HepG2 (cell line): Measurements from ENCODE around the gene ADAD2. TPM values are rescaled to one million over a fixed set of nuclear protein-coding genes. Genes with fewer than 3 reads are reported as not detected.

Experiments
- ATAC-seq: fragments of 200-7000 bp; cut with Tn5 transposase; 3 replicates; pipeline ENCODE4 v1.9.1; 2020; ENCODE audit warnings: mild to moderate bottlenecking, moderate library complexity
- BruUV-seq: library from RNA; stranded (reverse); fragments of 400-500 nt; replicated peaks from 2 replicates; lab custom pipeline; 2021; lab: Mats Ljungman, UMichigan
- CTCF ChIA-PET: fragments of 300-600 bp; formaldehyde crosslinking; extraction: SDS; loops from one replicate; lab custom pipeline; 2021; ENCODE audit warnings: low total read pairs, inconsistent platforms, low intra/inter-chr PET ratio; lab: Yijun Ruan, JAX
- POLR2A ChIA-PET: fragments of 350-600 bp; sonication (Branson Sonifier 250); formaldehyde crosslinking; loops from one replicate; lab custom pipeline; 2020; ENCODE audit warnings: antibody characterized with exemption, inconsistent platforms; lab: Yijun Ruan, JAX
- DNase-seq: peaks from one replicate; pipeline ENCODE4 v3.0.0-alpha.2; 2015; ENCODE audit warnings: low spot score
- FAIRE-seq: peaks from 3 replicates; lab custom pipeline; 2011; peaks lifted over from hg19 to GRCh38; lab: Jason Lieb, UNC
- H2AFZ ChIP-seq: one replicate; pipeline ENCODE4 v1.6.1; 2011; ENCODE audit warnings: low read length, inconsistent platforms
- H3K27ac ChIP-seq: fragments of 300-600 bp; 3 replicates; pipeline ENCODE4 v1.8.0; 2011; ENCODE audit warnings: mixed run types, mild to moderate bottlenecking, mixed read lengths, low read length, inconsistent platforms; ENCODE audit not compliant: insufficient read depth; ENCODE audit errors: extremely low read length
- H3K27me3 ChIP-seq, 2 experiments: fragments of 200-600 bp in 1 of 2; 2 replicates in 1 of 2; 3 replicates in 1 of 2; pipeline versions ENCODE4 v1.6.0 to v1.8.0; 2011; ENCODE audit warnings: low read length in 2 of 2, mild to moderate bottlenecking in 2 of 2, moderate library complexity in 2 of 2, inconsistent platforms in 1 of 2; ENCODE audit not compliant: insufficient read depth in 2 of 2, control insufficient read depth in 1 of 2
- H3K36me3 ChIP-seq, 2 experiments: fragments of 200-600 bp in 1 of 2; replicated peaks in 1 of 2; 2 replicates in 1 of 2; 3 replicates in 1 of 2; pipeline versions ENCODE4 v1.5.1 to v1.8.0; 2011; ENCODE audit warnings: low read length in 2 of 2, inconsistent platforms in 1 of 2; ENCODE audit not compliant: insufficient read depth in 2 of 2, control insufficient read depth in 1 of 2
- H3K4me1 ChIP-seq: 2 replicates; pipeline ENCODE4 v1.5.1; 2012; ENCODE audit warnings: low read length, inconsistent platforms; ENCODE audit not compliant: insufficient read depth
- H3K4me2 ChIP-seq: 2 replicates; pipeline ENCODE4 v1.6.0; 2011; ENCODE audit warnings: low read depth, low read length, inconsistent platforms
- H3K4me3 ChIP-seq, 3 experiments: fragments of 200-600 bp in 1 of 3; sonication (generic), shearing (Covaris generic) in 1 of 3; replicated peaks in 1 of 3; 2 replicates each; pipeline ENCODE4 v1.5.1; 2011 to 2016; ENCODE audit warnings: low read length in 3 of 3, inconsistent platforms in 2 of 3, low read depth in 2 of 3, mild to moderate bottlenecking in 2 of 3, control low read depth in 1 of 3, mixed read lengths in 1 of 3; ENCODE audit not compliant: insufficient read depth in 1 of 3
- H3K79me2 ChIP-seq: one replicate; pipeline ENCODE4 v1.6.1; 2011; ENCODE audit warnings: low read length, inconsistent platforms; ENCODE audit not compliant: insufficient read depth
- H3K9ac ChIP-seq: 2 replicates; pipeline ENCODE4 v1.6.0; 2011; ENCODE audit warnings: mild to moderate bottlenecking, low read depth, low read length, inconsistent platforms; ENCODE audit not compliant: insufficient read depth
- H3K9me3 ChIP-seq: 2 replicates; pipeline ENCODE4 v1.5.1; 2012; ENCODE audit warnings: mild to moderate bottlenecking, low read length
- H4K20me1 ChIP-seq: 2 replicates; pipeline ENCODE4 v1.6.0; 2011; ENCODE audit warnings: inconsistent platforms, mild to moderate bottlenecking, low read length, moderate library complexity; ENCODE audit not compliant: insufficient read depth
- CCDC6 ChIP-seq: sonication (generic); formaldehyde crosslinking; IDR thresholded peaks from 2 replicates; pipeline ENCODE4 v1.8.1; 2022; ENCODE audit warnings: mild to moderate bottlenecking, missing genetic modification reagents, moderate library complexity
- SMAD3 ChIP-seq: sonication (generic); formaldehyde crosslinking; IDR thresholded peaks from 2 replicates; pipeline ENCODE4 v1.4.0; 2020; ENCODE audit warnings: missing genetic modification reagents
- ZNF30 ChIP-seq: sonication (generic); formaldehyde crosslinking; IDR thresholded peaks from 2 replicates; pipeline ENCODE4 v1.5.0; 2020; ENCODE audit warnings: mild to moderate bottlenecking, missing genetic modification reagents
- ZSCAN30 ChIP-seq: sonication (generic); formaldehyde crosslinking; IDR thresholded peaks from 2 replicates; pipeline ENCODE4 v1.5.0; 2020; ENCODE audit warnings: mild to moderate bottlenecking, missing genetic modification reagents
- WGBS: methylation state at CpG from one replicate; pipeline ENCODE4 v1.1.6; 2017; ENCODE audit warnings: low lambda C conversion rate; 5-methylcytosine and 5-hydroxymethylcytosine counted together
- in situ Hi-C: cut with HindIII; loops from 2 replicates; pipeline ENCODE4 v1.10.0; 2017; ENCODE audit warnings: low pct_unique_long_range_greater_than_20kb; ENCODE audit not compliant: extremely low pct_ligation_motif_present
- intact Hi-C: fragments of 100-400 bp; cut with micrococcal nuclease; formaldehyde crosslinking; loops from one replicate; pipeline ENCODE4 v1.10.0; 2022; ENCODE audit not compliant: unreplicated experiment
- polyA plus RNA-seq, 8 experiments: library from polyadenylated mRNA; depleted of rRNA in 3 of 8; stranded (reverse) in 7 of 8; unstranded in 1 of 8; fragments of >200 nt; fragmentation: Illumina TruSeq in 4 of 8; extraction: Trizol in 4 of 8; gene quantifications; 2 replicates each; pipeline versions ENCODE4 v1.2.1 to v1.2.3, GENCODE V29; 2011 to 2016; ENCODE audit warnings: low read depth in 4 of 8, missing spikeins in 1 of 8, mixed read lengths in 1 of 8; ENCODE audit not compliant: insufficient read depth in 1 of 8
- total RNA-seq, 5 experiments: library from RNA; depleted of rRNA; stranded (reverse); fragments of >200 nt; fragmentation: Illumina TruSeq; extraction: Trizol; gene quantifications; 2 replicates each; pipeline ENCODE4 v1.2.3, GENCODE V29; 2016; ENCODE audit warnings: low read depth in 1 of 5
- TF ChIP-seq, protein P1 (sequence below): sonication (generic); formaldehyde crosslinking; conservative IDR thresholded peaks from 2 replicates; pipeline ENCODE4 v1.8.1; 2023; ENCODE audit warnings: missing genetic modification reagents
- TF ChIP-seq, protein P2 (sequence below): sonication (generic); formaldehyde crosslinking; IDR thresholded peaks from 2 replicates; pipeline ENCODE4 v1.4.0; 2020; ENCODE audit warnings: missing genetic modification reagents
- TF ChIP-seq, protein P3 (sequence below): sonication (generic); formaldehyde crosslinking; IDR thresholded peaks from 2 replicates; pipeline ENCODE4 v1.8.0; 2022; ENCODE audit warnings: mild to moderate bottlenecking, missing genetic modification reagents, moderate library complexity

The ADAD2 gene
- total and polyA plus RNA-seq, 2 of the 13 experiments (the other 11 are each of a cell fraction or from before 2014, with no cell fraction given) = not detected

- no peaks in the 10 kb centered on the region for H3K4me1 ChIP-seq
- no peak overlapping the region for H2AFZ ChIP-seq
- H3K4me3 ChIP-seq = no peak overlapping the region
- ChIA-PET CTCF (no interaction called here), POLR2A (no interaction called here)
- no peak for DNase-seq
- no TSS peak for BruUV-seq
- no peak overlapping the region for H3K27ac ChIP-seq
- 69% methylated on average over 7 of the region's 7 CpGs for WGBS
- in situ Hi-C loops = no loop called here
- no peaks in the 10 kb centered on the region for H3K79me2 ChIP-seq
- H3K27me3 ChIP-seq = peaks cover 8 to 53% of the 10 kb centered on the region in 2 experiments
- no peak overlapping the region for H3K4me2 ChIP-seq
- no peaks in the 10 kb centered on the region for H3K9me3 ChIP-seq
- ATAC-seq = no peak
- H3K36me3 ChIP-seq = no peaks in the 10 kb centered on the region
- no peak for FAIRE-seq
- intact Hi-C loops = no loop called here
- TF ChIP-seq, protein P1, sequence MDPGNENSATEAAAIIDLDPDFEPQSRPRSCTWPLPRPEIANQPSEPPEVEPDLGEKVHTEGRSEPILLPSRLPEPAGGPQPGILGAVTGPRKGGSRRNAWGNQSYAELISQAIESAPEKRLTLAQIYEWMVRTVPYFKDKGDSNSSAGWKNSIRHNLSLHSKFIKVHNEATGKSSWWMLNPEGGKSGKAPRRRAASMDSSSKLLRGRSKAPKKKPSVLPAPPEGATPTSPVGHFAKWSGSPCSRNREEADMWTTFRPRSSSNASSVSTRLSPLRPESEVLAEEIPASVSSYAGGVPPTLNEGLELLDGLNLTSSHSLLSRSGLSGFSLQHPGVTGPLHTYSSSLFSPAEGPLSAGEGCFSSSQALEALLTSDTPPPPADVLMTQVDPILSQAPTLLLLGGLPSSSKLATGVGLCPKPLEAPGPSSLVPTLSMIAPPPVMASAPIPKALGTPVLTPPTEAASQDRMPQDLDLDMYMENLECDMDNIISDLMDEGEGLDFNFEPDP (CRISPR knock-in tag) = no peak
- TF ChIP-seq CCDC6 (CRISPR knock-in tag) (no peak), ZSCAN30 (no peak), SMAD3 (no peak), ZNF30 (no peak)
- TF ChIP-seq, protein P2, sequence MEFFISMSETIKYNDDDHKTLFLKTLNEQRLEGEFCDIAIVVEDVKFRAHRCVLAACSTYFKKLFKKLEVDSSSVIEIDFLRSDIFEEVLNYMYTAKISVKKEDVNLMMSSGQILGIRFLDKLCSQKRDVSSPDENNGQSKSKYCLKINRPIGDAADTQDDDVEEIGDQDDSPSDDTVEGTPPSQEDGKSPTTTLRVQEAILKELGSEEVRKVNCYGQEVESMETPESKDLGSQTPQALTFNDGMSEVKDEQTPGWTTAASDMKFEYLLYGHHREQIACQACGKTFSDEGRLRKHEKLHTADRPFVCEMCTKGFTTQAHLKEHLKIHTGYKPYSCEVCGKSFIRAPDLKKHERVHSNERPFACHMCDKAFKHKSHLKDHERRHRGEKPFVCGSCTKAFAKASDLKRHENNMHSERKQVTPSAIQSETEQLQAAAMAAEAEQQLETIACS (CRISPR knock-in tag) = no peak
- TF ChIP-seq, protein P3, sequence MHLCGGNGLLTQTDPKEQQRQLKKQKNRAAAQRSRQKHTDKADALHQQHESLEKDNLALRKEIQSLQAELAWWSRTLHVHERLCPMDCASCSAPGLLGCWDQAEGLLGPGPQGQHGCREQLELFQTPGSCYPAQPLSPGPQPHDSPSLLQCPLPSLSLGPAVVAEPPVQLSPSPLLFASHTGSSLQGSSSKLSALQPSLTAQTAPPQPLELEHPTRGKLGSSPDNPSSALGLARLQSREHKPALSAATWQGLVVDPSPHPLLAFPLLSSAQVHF (CRISPR knock-in tag) = no peak
- H4K20me1 ChIP-seq = no peaks in the 10 kb centered on the region
- no peak overlapping the region for H3K9ac ChIP-seq
These were observed 25.2 kb upstream of the ADAD2 start for GRCh38 chr16:84165746-84166145.
